GM21619 (cell line): ENCODE data around the gene KMT2E.

Experiments
- ATAC-seq: cut with Tn5 transposase; IDR thresholded peaks from one replicate; pipeline ENCODE4 v1.9.1; 2021; ENCODE audit not compliant: unreplicated experiment

The KMT2E gene

GRCh38 chr7:105006367-105007136, 7.5 kb upstream of the KMT2E start:
- ATAC-seq: no peak

GRCh38 chr7:105007298-105007697, 6.7 kb upstream of the KMT2E start:
- no peak for ATAC-seq

- no peak for ATAC-seq
These were observed 4.1 kb upstream of the KMT2E start for GRCh38 chr7:105009667-105010503.

GRCh38 chr7:105010504-105011130, 3.4 kb upstream of the KMT2E start:
- no peak for ATAC-seq

- ATAC-seq: no peak
These were observed 2.7 kb upstream of the KMT2E start for GRCh38 chr7:105011141-105011830.

- no peak for ATAC-seq
These were observed 2.0 kb upstream of the KMT2E start for GRCh38 chr7:105011831-105012502.

- peak; percentile 67 for ATAC-seq
These were observed 1.3 kb upstream of the KMT2E start for GRCh38 chr7:105012503-105013220.

GRCh38 chr7:105013221-105013815, 687 bp upstream of the KMT2E start:
- peak; percentile 34 for ATAC-seq

- ATAC-seq: no peak
These were observed 836 bp downstream of the KMT2E start for GRCh38 chr7:105014693-105015389.

- no peak for ATAC-seq
These were observed 1.5 kb downstream of the KMT2E start for GRCh38 chr7:105015390-105015965.

- ATAC-seq: no peak
These were observed 2.2 kb downstream of the KMT2E start for GRCh38 chr7:105016068-105016708.

- no peak for ATAC-seq
These were observed 3.0 kb downstream of the KMT2E start for GRCh38 chr7:105016709-105017656.

GRCh38 chr7:105017657-105018365, 3.8 kb downstream of the KMT2E start:
- no peak for ATAC-seq

- no peak for ATAC-seq
These were observed 5.3 kb downstream of the KMT2E start for GRCh38 chr7:105019269-105019668.

- no peak for ATAC-seq
These were observed 6.9 kb downstream of the KMT2E start for GRCh38 chr7:105020926-105021325.

- ATAC-seq: no peak
These were observed 7.3 kb downstream of the KMT2E start for GRCh38 chr7:105021352-105021751.
